SK-N-SH treated with all-trans-retinoic acid at 6 μM for 48 hours (cell line): ENCODE data around the gene CLK3.

Source experiments
- ESRRG ChIP-seq: fragments of 250-450 bp; sonication (Bioruptor Pico); IDR thresholded peaks from 2 replicates; pipeline ENCODE4 v1.6.1; 2021; ENCODE audit warnings: mild to moderate bottlenecking
- GLIS3 ChIP-seq: fragments of 250-450 bp; sonication (Bioruptor Pico); IDR thresholded peaks from 2 replicates; pipeline ENCODE4 v1.5.0; 2020; ENCODE audit warnings: mild to moderate bottlenecking, moderate library complexity
- ISL1 ChIP-seq: fragments of 250-450 bp; sonication (Bioruptor Pico); IDR thresholded peaks from 2 replicates; pipeline ENCODE4 v2.1.2; 2022; ENCODE audit warnings: mild to moderate bottlenecking, moderate library complexity
- PATZ1 ChIP-seq: fragments of 250-450 bp; sonication (Bioruptor Pico); IDR thresholded peaks from 2 replicates; pipeline ENCODE4 v1.8.0; 2020; ENCODE audit warnings: mild to moderate bottlenecking, moderate library complexity, borderline replicate concordance
- RARB ChIP-seq: fragments of 250-450 bp; sonication (Bioruptor Pico); IDR thresholded peaks from 2 replicates; pipeline ENCODE4 v1.8.0; 2021; ENCODE audit warnings: mild to moderate bottlenecking, moderate library complexity
- ZFP30 ChIP-seq: fragments of 450-650 bp; formaldehyde crosslinking; IDR thresholded peaks from 2 replicates; pipeline ENCODE4 v1.5.0; 2022; ENCODE audit warnings: mild to moderate bottlenecking, moderate library complexity

GRCh38 chr15:74589826-74590225 is 25.8 kb upstream of the CLK3 start:
- TF ChIP-seq GLIS3 (no peak), ISL1 (no peak), RARB (no peak), ZFP30 (CRISPR knock-in tag) (no peak), PATZ1 (CRISPR knock-in tag) (no peak), ESRRG (CRISPR knock-in tag) (no peak)
